SK-N-MC (cell line): ENCODE results near the gene PARM1.

Experiments used
- EZH2 ChIP-seq: fragments of 200-600 bp; sonication (generic); IDR thresholded peaks from one replicate; pipeline ENCODE4 v1.6.1; 2017; ENCODE audit warnings: antibody characterized with exemption
- FOXP2 ChIP-seq: optimal IDR thresholded peaks from 2 replicates; pipeline ENCODE3; 2011; ENCODE audit warnings: mild to moderate bottlenecking, moderate library complexity; ENCODE audit not compliant: insufficient read depth; ENCODE audit errors: extremely low read length, control extremely low read depth
- POLR2AphosphoS5 ChIP-seq: IDR thresholded peaks from 2 replicates; pipeline ENCODE4 v1.6.1; 2012; ENCODE audit warnings: mild to moderate bottlenecking, low read depth, low read length, borderline replicate concordance

- TF ChIP-seq EZH2 = no peak
- no peak for TF ChIP-seq FOXP2
- TF ChIP-seq POLR2AphosphoS5 = no peak
Observed at GRCh38 chr4:75087865-75088264, 154.9 kb downstream of the PARM1 start.
